HEK293 (cell line): ENCODE data around the gene KRTAP10-12.

Experiments used
- CTCF ChIA-PET: fragments of 350-600 bp; formaldehyde crosslinking; extraction: SDS; loops from one replicate; lab custom pipeline; 2021; ENCODE audit warnings: antibody characterized with exemption; lab: Yijun Ruan, JAX
- POLR2A ChIA-PET: fragments of 300-600 bp; formaldehyde crosslinking; extraction: SDS; loops from one replicate; lab custom pipeline; 2020; ENCODE audit warnings: antibody characterized with exemption, inconsistent platforms; lab: Yijun Ruan, JAX
- H3K27ac ChIP-seq: fragments of 200-500 bp; sonication (Bioruptor generic); 2 replicates; pipeline ENCODE4 v1.5.1; 2014; ENCODE audit warnings: low read depth, low read length, control low read depth, inconsistent platforms; ENCODE audit errors: extremely low read depth
- H3K36me3 ChIP-seq, 2 experiments: fragments of 200-500 bp in 1 of 2; sonication (Bioruptor generic) in 1 of 2; 1 replicate in 1 of 2; 2 replicates in 1 of 2; pipeline ENCODE4 v1.5.1; 2014 to 2017; ENCODE audit warnings: inconsistent platforms in 2 of 2, low read length in 2 of 2; ENCODE audit not compliant: control insufficient read depth in 2 of 2, insufficient read depth in 1 of 2
- H3K4me1 ChIP-seq: fragments of 200-500 bp; sonication (Bioruptor generic); 2 replicates; pipeline ENCODE4 v1.5.1; 2014; ENCODE audit warnings: mild to moderate bottlenecking, low read length, inconsistent platforms; ENCODE audit not compliant: control insufficient read depth, insufficient read depth
- H3K4me3 ChIP-seq: 2 replicates; pipeline ENCODE4 v1.5.1; 2011; ENCODE audit warnings: low read depth, mild to moderate bottlenecking, control low read depth, low read length, moderate library complexity
- H3K9me3 ChIP-seq: fragments of 200-500 bp; sonication (Bioruptor generic); 2 replicates; pipeline ENCODE4 v1.5.1; 2014; ENCODE audit warnings: low read depth, low read length, inconsistent platforms; ENCODE audit not compliant: control insufficient read depth, insufficient read depth
- ELK4 ChIP-seq: IDR thresholded peaks from 2 replicates; pipeline ENCODE4 v1.6.1; 2011; ENCODE audit warnings: mild to moderate bottlenecking, low read depth, low read length, borderline replicate concordance
- INSM2 ChIP-seq: fragments of 450-650 bp; formaldehyde crosslinking; IDR thresholded peaks from 2 replicates; pipeline ENCODE4 v1.5.1; 2016; ENCODE audit warnings: missing biosample characterization, missing genetic modification characterization
- REST ChIP-seq: fragments of 450-650 bp; formaldehyde crosslinking; IDR thresholded peaks from 2 replicates; pipeline ENCODE4 v1.5.1; 2016; ENCODE audit warnings: missing biosample characterization, missing genetic modification characterization
- SCRT2 ChIP-seq: fragments of 450-650 bp; formaldehyde crosslinking; IDR thresholded peaks from 2 replicates; pipeline ENCODE4 v1.5.1; 2016; ENCODE audit warnings: missing biosample characterization, missing genetic modification characterization
- ZBTB6 ChIP-seq: fragments of 450-650 bp; formaldehyde crosslinking; IDR thresholded peaks from 2 replicates; pipeline ENCODE4 v1.5.1; 2017; ENCODE audit warnings: missing biosample characterization, missing genetic modification characterization
- ZNF132 ChIP-seq: fragments of 450-650 bp; formaldehyde crosslinking; IDR thresholded peaks from 2 replicates; pipeline ENCODE4 v1.5.1; 2017; ENCODE audit warnings: missing biosample characterization, missing genetic modification characterization, borderline replicate concordance
- ZNF133 ChIP-seq: fragments of 450-650 bp; formaldehyde crosslinking; IDR thresholded peaks from 2 replicates; pipeline ENCODE4 v1.5.1; 2016; ENCODE audit warnings: missing biosample characterization, missing genetic modification characterization
- ZNF175 ChIP-seq: fragments of 450-650 bp; formaldehyde crosslinking; IDR thresholded peaks from 2 replicates; pipeline ENCODE4 v1.5.1; 2016; ENCODE audit warnings: missing biosample characterization, missing genetic modification characterization
- ZNF18 ChIP-seq: fragments of 450-650 bp; formaldehyde crosslinking; IDR thresholded peaks from 2 replicates; pipeline ENCODE4 v1.5.1; 2016; ENCODE audit warnings: missing biosample characterization, missing genetic modification characterization
- ZNF292 ChIP-seq: fragments of 450-650 bp; formaldehyde crosslinking; IDR thresholded peaks from 2 replicates; pipeline ENCODE4 v1.5.1; 2016; ENCODE audit warnings: low read depth, missing biosample characterization, missing genetic modification characterization, borderline replicate concordance
- ZNF37A ChIP-seq: fragments of 450-650 bp; IDR thresholded peaks from 2 replicates; pipeline ENCODE4 v1.5.1; 2018; ENCODE audit warnings: missing biosample characterization, missing genetic modification characterization
- ZNF449 ChIP-seq: fragments of 450-650 bp; formaldehyde crosslinking; IDR thresholded peaks from 2 replicates; pipeline ENCODE4 v1.5.1; 2017; ENCODE audit warnings: missing biosample characterization, mild to moderate bottlenecking, missing genetic modification characterization, moderate library complexity
- ZNF473 ChIP-seq: fragments of 450-650 bp; formaldehyde crosslinking; IDR thresholded peaks from 2 replicates; pipeline ENCODE4 v1.5.1; 2017; ENCODE audit warnings: missing biosample characterization, missing genetic modification characterization
- ZNF488 ChIP-seq: fragments of 450-650 bp; formaldehyde crosslinking; IDR thresholded peaks from 2 replicates; pipeline ENCODE4 v1.5.1; 2016; ENCODE audit warnings: missing biosample characterization, missing genetic modification characterization
- ZNF514 ChIP-seq: fragments of 450-650 bp; formaldehyde crosslinking; IDR thresholded peaks from 2 replicates; pipeline ENCODE4 v1.5.1; 2016; ENCODE audit warnings: missing biosample characterization, missing genetic modification characterization
- ZNF544 ChIP-seq: fragments of 450-650 bp; formaldehyde crosslinking; IDR thresholded peaks from 2 replicates; pipeline ENCODE4 v1.5.0; 2017; ENCODE audit warnings: missing biosample characterization, missing genetic modification characterization
- ZNF555 ChIP-seq: fragments of 450-650 bp; formaldehyde crosslinking; conservative IDR thresholded peaks from 2 replicates; pipeline ENCODE4 v1.5.1; 2017; ENCODE audit warnings: missing biosample characterization, mild to moderate bottlenecking, missing genetic modification characterization, inconsistent platforms
- ZNF561 ChIP-seq: fragments of 450-650 bp; IDR thresholded peaks from 2 replicates; pipeline ENCODE4 v1.5.1; 2018; ENCODE audit warnings: missing biosample characterization, missing genetic modification characterization, borderline replicate concordance
- ZNF629 ChIP-seq: fragments of 450-650 bp; formaldehyde crosslinking; IDR thresholded peaks from 2 replicates; pipeline ENCODE4 v1.5.1; 2017; ENCODE audit warnings: missing biosample characterization, missing genetic modification characterization
- ZNF664 ChIP-seq: fragments of 450-650 bp; formaldehyde crosslinking; IDR thresholded peaks from 2 replicates; pipeline ENCODE4 v1.5.1; 2016; ENCODE audit warnings: missing biosample characterization, missing genetic modification characterization
- ZNF792 ChIP-seq: fragments of 450-650 bp; formaldehyde crosslinking; IDR thresholded peaks from 2 replicates; pipeline ENCODE4 v1.5.1; 2016; ENCODE audit warnings: missing biosample characterization, missing genetic modification characterization
- ZSCAN16 ChIP-seq: fragments of 450-650 bp; formaldehyde crosslinking; IDR thresholded peaks from 2 replicates; pipeline ENCODE4 v1.5.1; 2016; ENCODE audit warnings: missing biosample characterization, missing genetic modification characterization

The KRTAP10-12 gene

GRCh38 chr21:44681861-44682579, 15.0 kb upstream of the KRTAP10-12 start, which contains the start of gene KRTAP12-1:
Gene KRTAP12-1, minus strand, starts transcription at chr21:44682163. Its CDS starts 40 bp downstream, at chr21:44682123.
- Histone ChIP-seq H3K4me3 (no peak within 1 kb of the TSS), H3K4me1 (no peaks in the 10 kb centered on the region), H3K36me3 (no peaks in the 10 kb centered on the region)
- POLR2A ChIA-PET, result no interaction called here
- TF ChIP-seq ZNF555 (no peak), ZNF488 (tag by site-specific recombination) (no peak), ZNF514 (tag by site-specific recombination) (no peak), ZBTB6 (tag by site-specific recombination) (no peak), ZNF175 (no peak), SCRT2 (peak; percentile 66)
- TF ChIP-seq, all 188 proteins: peak for 1
- CTCF ChIA-PET, result interaction anchor here (0.6 to 1.2 kb wide), 4 partner anchors 60 to 560 kb away, joined by 3 to 4 read pairs (median 4); no protein-coding TSS in a partner anchor
- no peak within 1 kb of the TSS for H3K27ac ChIP-seq
- no peaks in the 10 kb centered on the region for H3K9me3 ChIP-seq

- H3K9me3 ChIP-seq, result no peaks in the 10 kb centered on the region
- ChIA-PET POLR2A (no interaction called here), CTCF (interaction anchor here (0.6 to 1.2 kb wide), 3 partner anchors 59 to 560 kb away, joined by 3 to 4 read pairs (median 3); no protein-coding TSS in a partner anchor)
- no peaks in the 10 kb centered on the region for H3K4me1 ChIP-seq
- no peak overlapping the region for H3K27ac ChIP-seq
- no peaks in the 10 kb centered on the region for H3K36me3 ChIP-seq
- no peak overlapping the region for H3K4me3 ChIP-seq
- TF ChIP-seq REST (tag by site-specific recombination) (no peak), ZNF133 (tag by site-specific recombination) (no peak), ZNF18 (tag by site-specific recombination) (no peak), INSM2 (no peak), ELK4 (no peak), ZNF449 (no peak), ZNF561 (tag by site-specific recombination) (no peak), ZNF792 (tag by site-specific recombination) (no peak), ZNF292 (no peak), ZNF473 (no peak), ZNF664 (tag by site-specific recombination) (no peak), ZNF37A (tag by site-specific recombination) (no peak), ZNF629 (tag by site-specific recombination) (no peak), ZNF132 (tag by site-specific recombination) (no peak), ZSCAN16 (tag by site-specific recombination) (no peak), ZNF544 (tag by site-specific recombination) (no peak)
These were observed 14.3 kb upstream of the KRTAP10-12 start for GRCh38 chr21:44682580-44683151.
